KG1 (cell line): Measurements from ENCODE around the gene RPE65.
"Not testable (repeated sequence)": the region's sequence is repeated elsewhere in the genome, so short reads cannot be mapped to it uniquely, and the experiment has no call there.

ENCODE experiments used
- DNase-seq: peaks from one replicate; lab custom pipeline; 2025; lab: John Stamatoyannopoulos, UW

RPE65 gene

DNA sequence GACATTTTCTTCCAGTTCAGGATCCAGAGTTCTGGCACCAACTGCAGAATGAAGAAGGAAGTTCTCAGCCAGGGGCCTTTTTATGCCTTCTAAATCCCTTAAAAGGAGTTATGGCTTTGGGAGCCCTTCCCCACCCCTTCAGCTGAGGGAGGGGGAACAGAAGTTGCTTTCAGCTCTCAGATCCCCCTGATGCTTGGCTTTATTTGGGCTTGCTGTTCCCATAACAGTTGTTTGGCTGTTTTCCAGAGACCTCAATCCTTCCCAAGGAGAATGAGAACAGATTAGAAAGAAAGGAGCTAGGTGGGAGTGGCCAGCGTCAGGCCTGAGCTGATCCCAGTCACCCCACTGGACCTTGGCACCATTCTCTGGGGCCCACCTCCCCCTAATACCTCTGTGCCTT lies at the start of gene RPE65:
RPE65 (minus strand) TSS at position 54 of the 400 bp plus-strand sequence; CDS start at position 5, 49 bp downstream.
- DNase-seq: no peak

DNA sequence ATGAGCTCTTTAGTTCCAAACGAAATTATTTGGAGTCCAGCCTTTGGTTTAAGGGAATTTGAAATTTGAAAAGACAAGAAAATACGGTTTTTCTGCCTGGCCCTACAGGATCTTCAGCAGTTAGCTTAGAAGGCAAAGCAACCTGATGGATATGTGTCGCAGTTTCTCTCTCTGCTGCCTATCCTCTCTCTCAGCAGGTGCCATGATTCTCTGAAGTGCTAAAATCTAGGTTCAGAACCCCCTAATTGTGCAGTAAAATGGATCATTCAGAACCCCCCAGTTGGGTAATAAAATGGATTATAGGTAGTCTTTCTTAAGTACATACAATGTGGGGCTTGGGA lies 47.6 kb upstream of the RPE65 start:
- no peak for DNase-seq

DNA sequence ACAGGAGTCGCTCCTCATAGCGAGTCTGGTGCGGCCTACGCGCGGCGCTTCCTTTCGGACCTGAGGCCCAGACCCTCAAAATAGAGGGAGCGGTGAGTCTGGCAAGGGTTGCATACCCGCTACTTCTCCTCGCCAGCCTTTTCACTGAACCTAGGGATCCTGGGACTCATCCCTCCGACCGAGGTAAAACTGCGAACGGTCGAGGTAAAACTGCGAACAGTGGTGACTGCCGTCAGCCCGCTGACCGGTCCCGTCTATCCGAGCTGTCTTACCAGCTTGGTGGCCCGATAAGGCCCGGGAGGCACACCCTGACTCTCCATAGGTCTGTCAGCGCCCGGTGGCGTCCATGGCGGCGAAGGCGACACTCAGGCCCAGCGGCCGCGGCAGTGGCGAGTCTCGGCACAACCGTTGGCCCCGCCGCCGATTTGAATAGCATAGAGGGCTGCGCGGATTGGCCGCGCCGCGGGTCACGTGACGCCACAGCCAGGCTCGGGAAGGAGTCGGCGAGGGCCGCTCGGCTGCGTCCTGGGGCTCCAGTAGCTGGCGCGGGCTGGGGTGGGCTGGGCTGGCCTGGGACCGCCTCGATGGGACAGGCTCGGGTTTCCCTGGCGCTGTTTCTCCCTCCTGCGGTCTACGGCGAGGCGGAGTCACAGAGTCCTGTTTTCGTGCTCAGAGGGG lies 47.1 kb upstream of the RPE65 start, which contains the start of gene DEPDC1:
DEPDC1 (minus strand) TSS at position 403 of the 678 bp plus-strand sequence; CDS start at position 320, 83 bp downstream.
- peak; percentile 80 for DNase-seq

DNA sequence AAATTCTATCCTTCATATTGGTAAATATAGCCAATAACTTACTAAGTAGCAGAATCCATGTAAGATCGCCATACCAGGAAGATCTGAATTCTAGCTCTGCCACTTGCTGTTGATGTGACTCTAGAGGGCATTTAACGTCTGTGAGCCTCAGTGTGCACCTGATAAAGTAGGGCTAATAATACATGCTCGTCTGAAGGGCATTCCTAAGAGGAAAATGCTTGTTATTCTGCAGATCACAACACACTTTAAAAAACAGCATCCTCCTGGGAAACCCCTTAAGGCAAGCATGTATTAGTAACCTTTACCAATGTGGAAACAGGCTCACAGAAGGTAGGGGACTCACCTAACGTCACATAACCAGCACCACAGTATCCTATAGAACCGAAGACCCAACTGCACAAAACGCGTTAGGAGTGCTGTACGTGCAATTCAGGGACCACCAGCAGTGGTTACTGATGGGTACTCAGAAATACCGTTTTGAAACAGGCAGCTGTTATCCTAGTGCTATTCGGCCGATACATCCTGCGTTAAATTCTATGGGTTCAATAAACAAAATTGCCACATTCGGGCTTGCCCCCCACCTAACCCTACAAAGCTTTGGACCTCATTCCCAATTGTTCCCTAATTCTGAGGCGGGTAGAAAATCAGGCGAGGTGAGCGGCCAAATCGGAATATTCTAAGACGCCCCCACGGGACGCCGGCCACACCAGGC lies 46.4 kb upstream of the RPE65 start:
- DNase-seq: no peak

DNA sequence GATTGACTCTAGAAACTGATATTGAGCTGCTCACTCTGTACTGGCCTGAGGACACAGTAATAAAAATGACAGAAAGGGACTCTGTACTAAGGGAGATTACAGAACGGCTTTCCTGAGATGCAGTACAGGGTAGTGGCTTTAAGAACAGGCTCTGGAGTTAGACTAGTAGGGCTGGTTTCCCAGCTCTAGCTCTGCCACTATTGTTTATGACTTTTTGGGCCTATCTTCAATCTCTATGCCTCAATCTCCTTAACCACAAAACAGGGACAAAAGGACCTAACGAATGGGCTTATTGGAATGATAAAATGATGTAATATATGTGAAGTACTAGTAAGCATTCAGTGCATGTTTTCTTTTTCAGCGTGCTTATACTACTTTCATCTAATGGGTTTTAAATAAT lies 45.8 kb upstream of the RPE65 start:
- no peak for DNase-seq

DNA sequence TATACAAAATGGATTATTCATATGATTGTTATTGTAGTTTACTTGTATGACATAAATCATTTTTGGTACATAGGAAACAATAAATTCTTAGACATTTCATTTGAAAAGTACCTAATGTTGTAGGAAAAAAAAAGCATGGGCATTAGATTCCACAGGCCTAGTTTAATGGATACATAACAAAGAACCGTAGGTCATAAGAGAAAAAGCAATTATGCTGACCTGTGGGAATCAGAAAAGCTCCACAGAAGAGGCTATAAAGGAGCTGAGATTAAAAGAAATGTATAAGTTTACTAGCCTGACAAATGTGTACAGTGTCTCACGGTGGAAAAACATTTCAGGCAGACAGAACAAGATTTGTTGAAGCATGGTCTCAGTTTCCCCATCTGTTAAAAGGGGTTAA lies 43.4 kb upstream of the RPE65 start:
- no peak for DNase-seq

DNA sequence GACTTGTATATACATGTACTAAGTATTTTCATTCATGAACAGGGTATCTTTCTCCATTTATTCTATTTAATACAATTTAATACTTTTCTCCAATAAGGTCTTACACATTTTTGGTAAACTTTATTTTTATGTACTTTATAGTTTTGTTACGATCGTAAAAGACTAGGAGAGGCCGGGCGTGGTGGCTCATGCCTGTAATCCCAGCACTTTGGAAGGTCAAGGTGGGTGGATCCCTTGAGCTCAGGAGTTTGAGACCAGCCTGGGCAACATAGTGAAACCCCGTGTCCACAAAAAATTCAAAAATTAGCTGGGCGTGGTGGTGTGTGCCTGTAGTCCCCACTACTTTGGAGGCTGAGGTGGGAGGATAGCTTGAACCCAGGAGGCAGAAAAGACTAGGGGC lies 42.5 kb upstream of the RPE65 start:
- DNase-seq: not testable (repeated sequence)

DNA sequence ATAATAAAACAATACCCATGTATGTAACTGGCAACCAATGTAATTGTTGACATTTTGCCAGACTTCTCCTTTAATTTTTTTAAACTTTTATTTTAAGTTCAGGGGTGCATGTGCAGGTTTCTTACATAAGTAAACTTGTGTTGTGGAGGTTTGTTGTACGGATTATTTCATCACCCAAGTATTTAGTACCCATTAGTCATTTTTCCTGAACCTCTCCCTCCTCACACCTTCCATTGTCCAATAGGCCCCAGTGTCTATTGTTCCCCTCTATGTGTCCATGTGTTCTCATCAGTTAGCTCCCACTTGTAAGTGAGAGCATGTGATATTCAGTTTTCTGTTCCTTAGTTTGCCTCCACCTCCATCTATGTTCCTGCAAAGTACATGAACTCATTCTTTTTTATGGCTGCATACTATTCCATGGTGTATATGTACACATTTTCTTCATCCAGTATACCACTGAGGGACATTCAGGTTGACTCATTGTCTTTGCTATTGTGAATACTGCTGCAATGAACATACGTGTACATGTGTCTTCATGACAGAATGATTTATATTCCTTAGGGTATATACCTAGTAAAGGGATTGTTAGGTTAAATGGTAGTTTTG lies 40.4 kb upstream of the RPE65 start:
- DNase-seq: no peak

DNA sequence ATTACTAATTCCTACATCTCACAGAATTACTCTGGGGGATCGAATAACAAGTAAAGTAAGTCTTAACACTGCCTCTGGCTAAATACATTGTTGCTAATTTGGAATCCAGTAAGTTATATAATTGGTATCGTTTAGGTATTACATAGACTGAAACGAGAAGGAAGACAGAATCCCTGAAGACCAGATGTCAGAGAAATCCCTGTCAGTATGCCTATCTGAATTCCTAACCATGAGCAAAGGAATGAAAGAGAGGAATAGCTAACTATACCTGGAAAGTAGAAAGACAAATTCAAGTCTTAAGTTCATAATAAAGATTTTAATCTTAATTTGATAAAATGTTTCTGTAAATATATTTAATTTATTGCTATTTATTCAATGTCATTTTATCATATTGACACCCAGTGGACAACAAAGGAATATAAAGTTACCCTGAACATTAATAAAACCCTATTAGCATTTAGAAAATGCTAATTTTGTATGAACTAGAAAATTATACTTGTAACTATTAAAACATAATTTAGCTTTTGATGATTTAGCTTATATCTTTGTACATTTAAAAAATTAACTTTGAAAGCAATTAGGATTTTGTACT lies 35.8 kb upstream of the RPE65 start:
- no peak for DNase-seq

DNA sequence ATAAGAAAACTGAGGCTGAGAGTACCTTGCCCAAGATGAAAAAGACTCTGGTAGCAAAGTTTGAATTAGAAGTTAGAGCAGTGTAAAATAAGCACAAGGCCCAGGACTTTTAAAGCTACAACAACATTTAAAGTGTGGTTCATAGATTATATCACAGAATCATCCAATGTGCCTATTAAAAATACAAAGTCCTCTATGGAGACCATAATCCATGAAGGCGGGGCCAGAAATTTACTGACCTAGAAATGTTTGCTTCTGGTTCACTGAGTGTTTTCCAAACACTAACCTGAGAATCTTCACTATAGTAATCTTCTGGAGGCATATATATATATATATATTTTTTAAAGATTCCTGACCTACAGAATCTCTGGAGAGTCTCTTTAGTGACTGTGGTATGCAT lies 34.9 kb upstream of the RPE65 start:
- no peak for DNase-seq

DNA sequence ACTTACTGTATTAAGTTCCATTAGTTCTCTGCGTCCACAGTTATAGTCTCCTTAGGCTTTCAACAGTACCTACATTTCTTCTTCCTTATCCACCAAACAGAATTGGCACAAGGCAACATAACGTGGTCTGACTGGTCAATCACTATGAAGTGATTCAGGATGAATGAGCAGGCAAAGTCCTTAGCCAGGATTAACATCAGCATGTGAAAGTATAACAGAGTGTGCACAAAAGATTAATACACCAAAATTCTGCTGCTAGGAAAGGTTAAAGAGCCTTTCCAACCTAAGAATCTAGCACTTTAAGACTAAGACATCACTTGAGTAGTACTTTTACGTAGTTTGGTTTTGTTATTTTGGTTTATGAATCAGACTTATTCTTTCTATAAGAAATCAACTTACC lies 31.3 kb upstream of the RPE65 start:
- no peak for DNase-seq

DNA sequence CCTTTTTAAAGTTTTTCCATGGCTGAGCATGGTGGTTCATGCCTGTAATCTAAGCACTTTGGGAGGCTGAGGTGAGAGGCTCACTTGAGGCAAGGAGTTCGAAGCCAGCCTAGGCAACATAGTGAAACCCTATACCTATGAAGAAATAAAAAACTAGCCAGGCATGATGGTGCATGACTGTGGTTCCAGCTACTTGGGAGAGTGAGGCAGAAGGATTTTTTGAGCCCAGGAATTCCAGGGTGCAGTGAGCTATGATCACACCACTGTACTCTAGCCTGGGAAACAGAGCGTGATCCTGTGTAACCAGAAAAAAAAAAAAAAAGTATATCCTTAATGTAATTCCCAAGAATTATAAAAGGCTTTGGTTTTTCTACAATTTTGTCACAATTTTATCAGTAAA lies 29.7 kb upstream of the RPE65 start:
- DNase-seq: no peak

DNA sequence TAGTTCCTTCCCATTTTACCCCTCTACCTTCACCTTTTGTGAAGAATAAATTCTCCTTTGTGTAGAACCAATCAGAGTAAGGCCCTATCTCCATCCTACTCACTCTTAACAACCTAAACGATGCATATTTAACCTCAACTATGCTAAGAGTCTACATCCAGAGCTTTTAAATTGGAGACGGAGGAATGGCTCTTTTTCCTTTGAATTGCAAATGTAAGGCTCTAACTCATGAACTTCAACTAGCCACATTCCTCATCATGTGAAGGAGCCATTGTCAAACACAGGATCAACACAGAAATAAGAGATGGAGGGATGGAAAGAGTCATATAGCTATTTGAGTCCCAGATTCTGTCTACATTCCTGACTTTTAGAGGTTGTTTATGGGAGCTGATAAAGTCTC lies 28.9 kb upstream of the RPE65 start:
- DNase-seq: no peak

DNA sequence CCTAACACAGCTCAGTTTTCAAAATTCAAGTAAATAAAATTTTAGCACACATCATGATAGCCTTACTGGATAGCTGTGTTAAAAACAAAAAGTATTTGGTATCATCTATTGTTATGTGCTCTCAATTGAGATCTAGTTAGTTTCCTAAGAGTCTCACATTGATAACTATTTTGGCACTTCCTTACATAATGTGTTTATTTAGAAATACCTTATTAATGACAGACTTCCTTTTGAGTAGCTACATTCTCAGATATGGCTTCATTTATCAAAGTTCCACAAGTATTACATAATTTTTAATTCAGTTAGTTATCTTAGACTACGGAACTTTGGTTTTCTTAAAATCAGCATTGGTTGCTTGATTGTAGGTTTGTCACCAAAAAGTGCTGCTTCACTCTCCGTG lies 26.9 kb upstream of the RPE65 start:
- not testable (repeated sequence) for DNase-seq

DNA sequence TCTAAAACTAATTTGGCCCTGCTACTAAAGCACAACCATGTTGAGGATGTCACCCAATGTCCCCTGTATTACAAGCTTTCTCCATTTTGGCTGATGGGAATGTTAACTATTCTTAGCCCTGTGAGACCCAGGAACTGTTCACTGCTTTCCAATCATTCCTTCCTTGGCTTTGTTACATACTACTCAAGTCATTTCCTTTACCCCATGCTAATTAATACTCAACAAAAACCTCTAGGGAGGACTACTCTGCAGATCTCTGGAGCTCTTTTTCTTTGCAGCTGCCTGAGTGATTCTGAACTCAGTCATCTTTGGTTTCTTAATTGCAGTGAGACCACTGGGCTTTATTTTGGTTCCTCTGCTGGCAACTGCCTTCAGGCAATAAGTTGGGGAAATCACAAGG lies 23.3 kb upstream of the RPE65 start:
- DNase-seq: no peak

DNA sequence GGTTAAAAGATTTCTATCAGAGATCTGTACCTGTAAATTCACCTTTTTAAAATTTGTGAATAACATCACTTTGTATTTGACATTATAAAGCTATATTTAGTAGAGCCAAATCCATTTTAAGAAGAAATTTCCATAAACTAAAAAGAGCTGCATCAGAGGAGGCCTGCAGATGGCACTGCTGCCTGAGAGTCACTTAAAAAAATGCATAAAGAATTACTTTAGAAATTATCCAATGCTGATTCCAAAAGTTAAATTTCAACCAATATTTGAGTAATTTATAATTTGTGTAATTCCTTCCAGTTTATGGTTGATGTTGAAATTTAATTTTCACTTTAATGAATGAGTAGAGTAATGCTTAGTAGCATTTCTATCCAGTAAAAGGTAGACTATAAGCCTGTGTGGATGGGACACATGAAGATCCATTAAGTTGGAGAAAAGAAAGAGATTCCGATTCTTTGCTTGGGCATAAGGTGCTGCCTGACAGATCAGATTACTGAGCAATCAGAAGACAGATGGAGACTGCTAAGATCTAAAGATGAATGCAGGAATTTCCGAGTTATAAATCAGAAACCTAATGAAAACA lies 20.7 kb upstream of the RPE65 start:
- DNase-seq: no peak

DNA sequence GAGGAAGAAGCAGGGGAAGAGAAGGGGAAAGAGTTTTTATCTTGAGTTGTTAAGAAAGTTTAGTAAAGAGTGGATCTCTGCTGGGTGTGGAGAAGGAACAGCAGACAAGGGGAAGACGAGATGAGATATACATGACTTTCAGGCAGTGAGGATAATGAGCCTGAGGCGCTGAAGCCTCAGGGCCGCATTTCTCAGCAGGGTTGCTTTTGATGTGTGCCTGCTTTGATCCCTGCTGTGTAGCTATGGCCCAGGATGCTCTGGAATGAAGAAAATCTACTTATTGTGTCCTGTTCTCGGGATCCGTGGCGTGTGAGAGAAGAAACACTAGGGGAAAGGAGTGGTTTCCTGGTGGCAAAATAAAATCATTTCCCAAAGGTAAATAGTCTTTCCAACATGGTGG lies 15.1 kb upstream of the RPE65 start:
- DNase-seq: no peak

DNA sequence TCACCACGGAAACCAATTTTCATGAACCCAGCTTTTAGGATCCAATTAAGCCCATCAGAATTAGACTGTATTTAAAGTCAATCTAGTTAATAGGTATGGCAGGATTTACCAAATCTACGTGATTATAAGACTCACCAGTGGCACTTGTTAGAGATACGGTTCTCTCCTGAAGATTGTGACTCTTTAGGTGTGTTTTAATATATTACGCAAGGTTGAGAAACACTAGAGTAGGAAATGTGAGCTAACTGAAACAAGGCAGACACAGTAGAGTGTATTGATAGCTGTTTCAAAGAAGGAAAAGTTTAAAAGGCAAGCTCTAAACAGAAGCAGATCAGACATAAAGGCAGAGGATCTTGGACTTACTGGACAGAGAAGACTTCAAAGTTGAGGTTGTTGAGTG lies 11.2 kb upstream of the RPE65 start:
- no peak for DNase-seq

DNA sequence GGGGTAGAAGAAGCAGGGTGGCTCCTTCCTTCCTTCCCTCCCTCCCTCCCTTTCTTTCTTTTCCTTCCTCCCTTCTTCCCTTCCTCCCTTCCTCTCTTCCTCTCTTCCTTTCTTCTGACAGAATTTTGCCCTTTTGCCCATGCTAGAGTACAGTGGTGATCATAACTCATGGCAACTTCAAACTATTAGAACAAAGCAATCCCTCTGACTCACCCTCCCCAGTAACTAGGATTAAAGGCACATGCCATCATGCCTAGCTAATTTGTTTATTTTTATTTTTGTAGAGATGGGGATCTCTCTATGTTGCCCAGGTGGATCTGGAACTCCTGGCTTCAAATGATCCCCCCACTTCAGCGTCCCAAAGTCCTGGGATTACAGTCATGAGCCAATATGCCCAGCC lies 10.0 kb upstream of the RPE65 start:
- DNase-seq: no peak

DNA sequence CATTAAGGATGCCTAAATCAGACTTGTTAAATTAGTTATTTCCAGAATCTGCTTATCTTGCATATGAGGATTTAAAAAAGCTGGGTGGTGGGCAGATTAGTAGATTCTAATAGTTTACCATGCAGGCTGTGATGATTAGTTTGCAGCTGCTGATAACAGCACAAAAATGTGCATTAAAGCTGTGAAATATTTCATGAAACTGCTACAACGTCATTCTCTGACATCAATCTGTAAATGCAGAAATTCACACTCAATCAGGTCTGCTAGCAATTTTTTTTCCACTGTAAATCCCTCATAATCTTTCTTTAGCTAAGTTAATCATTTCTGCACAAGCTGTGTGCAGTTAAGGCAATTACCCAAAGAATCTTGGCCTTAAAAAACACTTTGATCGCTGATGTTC lies 9.3 kb upstream of the RPE65 start:
- no peak for DNase-seq

DNA sequence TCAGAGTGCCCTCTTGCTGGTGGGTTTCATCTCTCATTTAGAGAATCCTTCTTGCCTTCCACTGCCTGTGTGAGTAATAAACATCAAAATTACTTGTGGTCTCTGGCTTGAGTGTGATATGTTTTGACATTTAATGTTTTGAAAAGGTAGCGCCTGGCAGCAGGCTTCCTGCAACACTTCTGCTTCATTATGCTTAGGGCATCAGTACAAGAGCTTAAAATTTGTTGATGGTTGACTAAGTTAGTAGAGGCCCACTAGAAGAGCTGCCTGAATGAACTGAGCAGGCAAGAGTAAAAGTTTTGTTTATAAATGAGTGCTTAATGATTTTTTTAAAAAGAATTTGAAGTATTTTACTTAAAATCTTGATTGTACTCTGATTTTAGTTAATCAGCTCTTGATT lies 6.4 kb upstream of the RPE65 start:
- DNase-seq: no peak

DNA sequence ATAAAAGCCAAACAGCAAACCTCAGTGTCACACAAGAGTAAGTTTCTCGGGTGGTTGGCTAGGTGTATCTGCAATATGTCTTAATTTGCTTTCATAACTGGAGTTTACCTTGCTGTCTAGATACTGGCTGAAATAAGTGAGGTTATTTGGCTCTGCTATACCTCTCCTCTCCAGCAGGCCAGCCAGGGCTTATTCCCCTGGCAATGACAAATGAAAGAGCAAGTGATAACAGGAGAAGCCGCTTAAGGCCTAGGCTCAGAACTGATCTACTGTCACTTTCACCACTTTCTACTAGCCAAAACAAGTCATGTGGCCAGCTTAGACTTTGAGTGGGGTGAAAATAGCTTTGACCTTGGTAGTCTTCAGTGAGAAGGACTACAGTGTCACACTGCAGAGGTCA lies 4.8 kb upstream of the RPE65 start:
- DNase-seq: no peak
